Activated T-cell treated with anti-CD3 and anti-CD28 coated beads, Interleukin-2, amount 50 U/mL, for 72 hours (primary cell): ENCODE measurements around the gene ZYX. TPM values are rescaled to one million over a fixed set of nuclear protein-coding genes. Genes with fewer than 3 reads are reported as not detected.
A peak's percentile ranks its signal among the peaks of the same experiment; 100 is the strongest.

Experiments used
- ATAC-seq, 2 donors: fragments of 150-1000 bp; cut with Tn5 transposase; replicated peaks in 1 of 2; 2 replicates each; pipeline ENCODE4 v1.10.0; 2021; ENCODE audit warnings: moderate library complexity in 2 of 2, mild to moderate bottlenecking in 1 of 2
- DNase-seq, 2 donors: peaks; one replicate each; pipeline ENCODE4 v3.0.0; 2021 to 2022; ENCODE audit warnings: mixed read lengths in 1 of 2
- H3K27ac Mint-ChIP-seq: one replicate; pipeline ENCODE4 v1.8.0; 2022; ENCODE audit warnings: mild to moderate bottlenecking, moderate library complexity, mixed read lengths
- H3K27me3 Mint-ChIP-seq: one replicate; pipeline ENCODE4 v1.8.0; 2022; ENCODE audit warnings: low read depth, mixed read lengths
- H3K36me3 Mint-ChIP-seq, 2 donors: one replicate each; pipeline ENCODE4 v1.8.0; 2022; ENCODE audit warnings: mixed read lengths in 2 of 2, mild to moderate bottlenecking in 1 of 2; ENCODE audit not compliant: insufficient read depth in 2 of 2
- H3K4me1 Mint-ChIP-seq: one replicate; pipeline ENCODE4 v1.8.0; 2022; ENCODE audit warnings: low read depth, mixed read lengths
- H3K4me3 Mint-ChIP-seq, 2 donors: one replicate each; pipeline ENCODE4 v1.8.0; 2022; ENCODE audit warnings: mild to moderate bottlenecking in 2 of 2, mixed read lengths in 2 of 2, moderate library complexity in 2 of 2
- H3K9me3 Mint-ChIP-seq, 2 donors: one replicate each; pipeline ENCODE4 v1.8.0; 2022; ENCODE audit warnings: mixed read lengths in 2 of 2
- total RNA-seq, 2 donors: library from RNA; stranded (reverse); gene quantifications; one replicate each; pipeline ENCODE4 v1.2.3, GENCODE V29; 2022

The ZYX gene
- total RNA-seq, 2 donors from 2014 or later, result 121 to 129 TPM

- Mint-ChIP-seq H3K36me3 (no peaks in the 10 kb centered on the region), H3K4me3 (no peak overlapping the region), H3K9me3 (no peaks in the 10 kb centered on the region), H3K4me1 (peaks cover 9% of the 10 kb centered on the region), H3K27me3 (no peaks in the 10 kb centered on the region), H3K27ac (no peak overlapping the region)
- DNase-seq (no peak), ATAC-seq (no peak)
Observed at GRCh38 chr7:143383642-143383957, 2.5 kb downstream of the ZYX start.

- Mint-ChIP-seq H3K36me3 (no peaks in the 10 kb centered on the region), H3K4me3 (no peak overlapping the region), H3K4me1 (peaks cover 5% of the 10 kb centered on the region), H3K27ac (no peak overlapping the region), H3K27me3 (no peaks in the 10 kb centered on the region), H3K9me3 (no peaks in the 10 kb centered on the region)
- no peak for DNase-seq
- ATAC-seq, result no peak
Observed at GRCh38 chr7:143384148-143384547, 3.0 kb downstream of the ZYX start.

- H3K27ac Mint-ChIP-seq, result no peak overlapping the region
- H3K4me3 Mint-ChIP-seq, result no peak overlapping the region
- ATAC-seq, result no peak
- H3K4me1 Mint-ChIP-seq, result peaks cover 10% of the 10 kb centered on the region
- H3K36me3 Mint-ChIP-seq, result peaks cover 0 to under 1% of the 10 kb centered on the region in 2 donors
- no peaks in the 10 kb centered on the region for H3K27me3 Mint-ChIP-seq
- no peaks in the 10 kb centered on the region for H3K9me3 Mint-ChIP-seq
- DNase-seq, result no peak
Observed at GRCh38 chr7:143384661-143385631, 3.8 kb downstream of the ZYX start.

GRCh38 chr7:143385891-143386781 lies 5.0 kb downstream of the ZYX start:
- no peak overlapping the region for H3K27ac Mint-ChIP-seq
- ATAC-seq (peak; percentile 23 to 30), DNase-seq (peak in 1 of 2 donors; percentile 21)
- no peaks in the 10 kb centered on the region for H3K27me3 Mint-ChIP-seq
- peaks cover 0 to 2% of the 10 kb centered on the region in 2 donors for H3K36me3 Mint-ChIP-seq
- H3K4me3 Mint-ChIP-seq, result no peak overlapping the region
- peaks cover 13% of the 10 kb centered on the region for H3K4me1 Mint-ChIP-seq
- H3K9me3 Mint-ChIP-seq, result no peaks in the 10 kb centered on the region

- peaks cover 0 to 2% of the 10 kb centered on the region in 2 donors for H3K36me3 Mint-ChIP-seq
- ATAC-seq (no peak), DNase-seq (no peak)
- no peaks in the 10 kb centered on the region for H3K27me3 Mint-ChIP-seq
- peaks cover 13% of the 10 kb centered on the region for H3K4me1 Mint-ChIP-seq
- no peak overlapping the region for H3K4me3 Mint-ChIP-seq
- no peaks in the 10 kb centered on the region for H3K9me3 Mint-ChIP-seq
- no peak overlapping the region for H3K27ac Mint-ChIP-seq
Observed at GRCh38 chr7:143387156-143387975, 6.2 kb downstream of the ZYX start.

GRCh38 chr7:143388051-143388450 lies 6.9 kb downstream of the ZYX start:
- Mint-ChIP-seq H3K36me3 (peaks cover 0 to 2% of the 10 kb centered on the region in 2 donors), H3K4me1 (peaks cover 13% of the 10 kb centered on the region), H3K4me3 (no peak overlapping the region), H3K27ac (no peak overlapping the region), H3K9me3 (no peaks in the 10 kb centered on the region), H3K27me3 (no peaks in the 10 kb centered on the region)
- no peak for DNase-seq
- no peak for ATAC-seq

- DNase-seq, result no peak
- Mint-ChIP-seq H3K9me3 (no peaks in the 10 kb centered on the region), H3K27me3 (no peaks in the 10 kb centered on the region), H3K36me3 (peaks cover 0 to 2% of the 10 kb centered on the region in 2 donors), H3K27ac (no peak overlapping the region), H3K4me3 (no peak overlapping the region), H3K4me1 (peaks cover 13% of the 10 kb centered on the region)
- ATAC-seq, result no peak
Observed at GRCh38 chr7:143388491-143389101, 7.5 kb downstream of the ZYX start.

GRCh38 chr7:143389316-143390103 lies 8.4 kb downstream of the ZYX start:
- H3K36me3 Mint-ChIP-seq, result peaks cover 0 to 2% of the 10 kb centered on the region in 2 donors
- H3K27me3 Mint-ChIP-seq, result no peaks in the 10 kb centered on the region
- no peak overlapping the region for H3K27ac Mint-ChIP-seq
- DNase-seq (no peak), ATAC-seq (no peak)
- no peaks in the 10 kb centered on the region for H3K9me3 Mint-ChIP-seq
- H3K4me1 Mint-ChIP-seq, result peaks cover 13% of the 10 kb centered on the region
- H3K4me3 Mint-ChIP-seq, result no peak overlapping the region

GRCh38 chr7:143390104-143390772 lies 9.1 kb downstream of the ZYX start:
- H3K4me3 Mint-ChIP-seq, result no peak overlapping the region
- no peak for DNase-seq
- no peaks in the 10 kb centered on the region for H3K27me3 Mint-ChIP-seq
- no peaks in the 10 kb centered on the region for H3K9me3 Mint-ChIP-seq
- peaks cover 0 to 2% of the 10 kb centered on the region in 2 donors for H3K36me3 Mint-ChIP-seq
- ATAC-seq, result no peak
- H3K4me1 Mint-ChIP-seq, result peaks cover 17% of the 10 kb centered on the region
- peak overlapping the region; percentile 36 for H3K27ac Mint-ChIP-seq

GRCh38 chr7:143390773-143391317 lies 9.7 kb downstream of the ZYX start:
- Mint-ChIP-seq H3K4me1 (peaks cover 19% of the 10 kb centered on the region), H3K27ac (no peak overlapping the region), H3K9me3 (no peaks in the 10 kb centered on the region), H3K4me3 (no peak overlapping the region), H3K27me3 (no peaks in the 10 kb centered on the region), H3K36me3 (peaks cover 0 to 2% of the 10 kb centered on the region in 2 donors)
- ATAC-seq (no peak), DNase-seq (no peak)
